Liver (tissue), 3 donors: Measurements from ENCODE around the gene TVP23A.

Experiments used
- HNF4A ChIP-seq, 2 donors: conservative IDR thresholded peaks; 2 replicates each; pipeline ENCODE4 v1.6.1; 2016; ENCODE audit warnings: antibody characterized with exemption in 2 of 2, mild to moderate bottlenecking in 2 of 2
- NR2F2 ChIP-seq: IDR thresholded peaks from 2 replicates; pipeline ENCODE4 v1.6.1; 2016; ENCODE audit warnings: antibody characterized with exemption
- TAF1 ChIP-seq: conservative IDR thresholded peaks from 2 replicates; pipeline ENCODE4 v1.6.1; 2016; ENCODE audit warnings: antibody characterized with exemption, mild to moderate bottlenecking
- YY1 ChIP-seq: IDR thresholded peaks from 2 replicates; pipeline ENCODE4 v1.6.1; 2016; ENCODE audit warnings: antibody characterized with exemption, mild to moderate bottlenecking
- TF ChIP-seq, protein P1 (sequence below): fragments of 150-350 bp; IDR thresholded peaks from 2 replicates; pipeline ENCODE4 v1.5.1; 2017; ENCODE audit warnings: improper control_type of control experiment, low read depth, low read length; ENCODE audit not compliant: missing input control
- TF ChIP-seq, protein P2 (sequence below): IDR thresholded peaks from 2 replicates; pipeline ENCODE4 v1.6.1; 2016; ENCODE audit warnings: antibody characterized with exemption, mild to moderate bottlenecking
- TF ChIP-seq, protein P3 (sequence below): IDR thresholded peaks from 2 replicates; pipeline ENCODE4 v1.6.1; 2016; ENCODE audit warnings: antibody characterized with exemption
- TF ChIP-seq, protein P4 (sequence below): IDR thresholded peaks from 2 replicates; pipeline ENCODE4 v1.6.1; 2016; ENCODE audit warnings: antibody characterized with exemption
- TF ChIP-seq, protein P5 (sequence below): IDR thresholded peaks from 2 replicates; pipeline ENCODE4 v1.6.1; 2016; ENCODE audit warnings: antibody characterized with exemption
- donor health status: healthy.
- donor health status: healthy.

DNA sequence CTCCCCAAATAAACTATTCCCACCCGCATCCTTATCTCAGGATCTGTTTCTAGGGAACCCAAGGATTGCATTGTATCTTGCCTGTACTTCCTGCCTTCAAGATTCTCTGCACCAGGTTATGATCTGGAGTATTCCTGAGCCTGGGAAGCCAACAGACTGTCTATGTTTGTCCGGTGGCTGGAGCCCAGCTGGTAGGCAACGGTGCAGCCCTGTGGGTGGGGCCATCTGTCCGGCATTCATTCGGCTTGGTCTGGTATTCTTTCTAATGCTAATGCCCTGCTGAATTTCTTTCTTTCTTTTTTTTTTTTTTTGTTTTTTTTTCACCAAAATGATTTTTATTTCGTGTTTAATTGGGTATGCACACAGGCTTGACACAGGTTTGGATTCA lies 20.7 kb upstream of the TVP23A start:
- TF ChIP-seq YY1 = no peak
- no peak for TF ChIP-seq HNF4A (conservative IDR thresholded peaks at IDR 0.05)
- TF ChIP-seq, protein P1, sequence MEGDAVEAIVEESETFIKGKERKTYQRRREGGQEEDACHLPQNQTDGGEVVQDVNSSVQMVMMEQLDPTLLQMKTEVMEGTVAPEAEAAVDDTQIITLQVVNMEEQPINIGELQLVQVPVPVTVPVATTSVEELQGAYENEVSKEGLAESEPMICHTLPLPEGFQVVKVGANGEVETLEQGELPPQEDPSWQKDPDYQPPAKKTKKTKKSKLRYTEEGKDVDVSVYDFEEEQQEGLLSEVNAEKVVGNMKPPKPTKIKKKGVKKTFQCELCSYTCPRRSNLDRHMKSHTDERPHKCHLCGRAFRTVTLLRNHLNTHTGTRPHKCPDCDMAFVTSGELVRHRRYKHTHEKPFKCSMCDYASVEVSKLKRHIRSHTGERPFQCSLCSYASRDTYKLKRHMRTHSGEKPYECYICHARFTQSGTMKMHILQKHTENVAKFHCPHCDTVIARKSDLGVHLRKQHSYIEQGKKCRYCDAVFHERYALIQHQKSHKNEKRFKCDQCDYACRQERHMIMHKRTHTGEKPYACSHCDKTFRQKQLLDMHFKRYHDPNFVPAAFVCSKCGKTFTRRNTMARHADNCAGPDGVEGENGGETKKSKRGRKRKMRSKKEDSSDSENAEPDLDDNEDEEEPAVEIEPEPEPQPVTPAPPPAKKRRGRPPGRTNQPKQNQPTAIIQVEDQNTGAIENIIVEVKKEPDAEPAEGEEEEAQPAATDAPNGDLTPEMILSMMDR = no peak
- no peak for TF ChIP-seq TAF1
- TF ChIP-seq, protein P2, sequence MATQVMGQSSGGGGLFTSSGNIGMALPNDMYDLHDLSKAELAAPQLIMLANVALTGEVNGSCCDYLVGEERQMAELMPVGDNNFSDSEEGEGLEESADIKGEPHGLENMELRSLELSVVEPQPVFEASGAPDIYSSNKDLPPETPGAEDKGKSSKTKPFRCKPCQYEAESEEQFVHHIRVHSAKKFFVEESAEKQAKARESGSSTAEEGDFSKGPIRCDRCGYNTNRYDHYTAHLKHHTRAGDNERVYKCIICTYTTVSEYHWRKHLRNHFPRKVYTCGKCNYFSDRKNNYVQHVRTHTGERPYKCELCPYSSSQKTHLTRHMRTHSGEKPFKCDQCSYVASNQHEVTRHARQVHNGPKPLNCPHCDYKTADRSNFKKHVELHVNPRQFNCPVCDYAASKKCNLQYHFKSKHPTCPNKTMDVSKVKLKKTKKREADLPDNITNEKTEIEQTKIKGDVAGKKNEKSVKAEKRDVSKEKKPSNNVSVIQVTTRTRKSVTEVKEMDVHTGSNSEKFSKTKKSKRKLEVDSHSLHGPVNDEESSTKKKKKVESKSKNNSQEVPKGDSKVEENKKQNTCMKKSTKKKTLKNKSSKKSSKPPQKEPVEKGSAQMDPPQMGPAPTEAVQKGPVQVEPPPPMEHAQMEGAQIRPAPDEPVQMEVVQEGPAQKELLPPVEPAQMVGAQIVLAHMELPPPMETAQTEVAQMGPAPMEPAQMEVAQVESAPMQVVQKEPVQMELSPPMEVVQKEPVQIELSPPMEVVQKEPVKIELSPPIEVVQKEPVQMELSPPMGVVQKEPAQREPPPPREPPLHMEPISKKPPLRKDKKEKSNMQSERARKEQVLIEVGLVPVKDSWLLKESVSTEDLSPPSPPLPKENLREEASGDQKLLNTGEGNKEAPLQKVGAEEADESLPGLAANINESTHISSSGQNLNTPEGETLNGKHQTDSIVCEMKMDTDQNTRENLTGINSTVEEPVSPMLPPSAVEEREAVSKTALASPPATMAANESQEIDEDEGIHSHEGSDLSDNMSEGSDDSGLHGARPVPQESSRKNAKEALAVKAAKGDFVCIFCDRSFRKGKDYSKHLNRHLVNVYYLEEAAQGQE = no peak
- TF ChIP-seq, protein P3, sequence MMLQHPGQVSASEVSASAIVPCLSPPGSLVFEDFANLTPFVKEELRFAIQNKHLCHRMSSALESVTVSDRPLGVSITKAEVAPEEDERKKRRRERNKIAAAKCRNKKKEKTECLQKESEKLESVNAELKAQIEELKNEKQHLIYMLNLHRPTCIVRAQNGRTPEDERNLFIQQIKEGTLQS = no peak
- TF ChIP-seq, protein P4, sequence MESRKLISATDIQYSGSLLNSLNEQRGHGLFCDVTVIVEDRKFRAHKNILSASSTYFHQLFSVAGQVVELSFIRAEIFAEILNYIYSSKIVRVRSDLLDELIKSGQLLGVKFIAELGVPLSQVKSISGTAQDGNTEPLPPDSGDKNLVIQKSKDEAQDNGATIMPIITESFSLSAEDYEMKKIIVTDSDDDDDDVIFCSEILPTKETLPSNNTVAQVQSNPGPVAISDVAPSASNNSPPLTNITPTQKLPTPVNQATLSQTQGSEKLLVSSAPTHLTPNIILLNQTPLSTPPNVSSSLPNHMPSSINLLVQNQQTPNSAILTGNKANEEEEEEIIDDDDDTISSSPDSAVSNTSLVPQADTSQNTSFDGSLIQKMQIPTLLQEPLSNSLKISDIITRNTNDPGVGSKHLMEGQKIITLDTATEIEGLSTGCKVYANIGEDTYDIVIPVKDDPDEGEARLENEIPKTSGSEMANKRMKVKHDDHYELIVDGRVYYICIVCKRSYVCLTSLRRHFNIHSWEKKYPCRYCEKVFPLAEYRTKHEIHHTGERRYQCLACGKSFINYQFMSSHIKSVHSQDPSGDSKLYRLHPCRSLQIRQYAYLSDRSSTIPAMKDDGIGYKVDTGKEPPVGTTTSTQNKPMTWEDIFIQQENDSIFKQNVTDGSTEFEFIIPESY = no peak
- TF ChIP-seq NR2F2 = no peak
- TF ChIP-seq, protein P5, sequence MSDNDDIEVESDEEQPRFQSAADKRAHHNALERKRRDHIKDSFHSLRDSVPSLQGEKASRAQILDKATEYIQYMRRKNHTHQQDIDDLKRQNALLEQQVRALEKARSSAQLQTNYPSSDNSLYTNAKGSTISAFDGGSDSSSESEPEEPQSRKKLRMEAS = no peak
